Putamen (tissue), 1 donor: ENCODE results near the gene MAGEA1.
"Not testable (repeated sequence)": the region's sequence is repeated elsewhere in the genome, so short reads cannot be mapped to it uniquely, and the experiment has no call there.

ENCODE experiments used
- DNase-seq: peaks from one replicate; pipeline ENCODE4 v3.0.0-alpha.2; 2016; ENCODE audit warnings: low spot score

MAGEA1 gene, protein sequence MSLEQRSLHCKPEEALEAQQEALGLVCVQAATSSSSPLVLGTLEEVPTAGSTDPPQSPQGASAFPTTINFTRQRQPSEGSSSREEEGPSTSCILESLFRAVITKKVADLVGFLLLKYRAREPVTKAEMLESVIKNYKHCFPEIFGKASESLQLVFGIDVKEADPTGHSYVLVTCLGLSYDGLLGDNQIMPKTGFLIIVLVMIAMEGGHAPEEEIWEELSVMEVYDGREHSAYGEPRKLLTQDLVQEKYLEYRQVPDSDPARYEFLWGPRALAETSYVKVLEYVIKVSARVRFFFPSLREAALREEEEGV

GRCh38 chrX:153179131-153179530 lies at the start of gene MAGEA1:
TSS of gene MAGEA1 (plus strand) at chrX:153179284. CDS start at chrX:153182390, 3,106 bp downstream.
- no peak for DNase-seq

DNA sequence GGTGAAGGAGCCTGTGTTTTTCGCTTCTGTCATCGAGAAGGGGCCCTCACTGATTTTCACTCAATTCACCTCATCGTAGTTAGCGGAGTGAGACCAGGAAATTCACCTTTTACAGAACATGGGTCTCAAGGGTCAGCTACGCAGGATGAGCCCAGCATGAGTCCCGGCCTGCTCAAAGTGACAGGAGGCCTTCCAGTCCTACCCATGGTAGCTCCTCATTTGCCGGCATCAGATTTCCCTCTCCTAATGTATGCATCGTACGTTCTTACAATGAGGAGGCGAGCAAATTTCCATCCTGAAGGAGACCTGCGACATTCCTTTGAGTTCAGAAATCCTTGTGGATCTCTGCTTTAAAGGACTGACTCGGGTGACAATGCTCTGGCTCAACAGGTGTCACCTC lies 46.2 kb upstream of the MAGEA1 start:
- DNase-seq = not testable (repeated sequence)

DNA sequence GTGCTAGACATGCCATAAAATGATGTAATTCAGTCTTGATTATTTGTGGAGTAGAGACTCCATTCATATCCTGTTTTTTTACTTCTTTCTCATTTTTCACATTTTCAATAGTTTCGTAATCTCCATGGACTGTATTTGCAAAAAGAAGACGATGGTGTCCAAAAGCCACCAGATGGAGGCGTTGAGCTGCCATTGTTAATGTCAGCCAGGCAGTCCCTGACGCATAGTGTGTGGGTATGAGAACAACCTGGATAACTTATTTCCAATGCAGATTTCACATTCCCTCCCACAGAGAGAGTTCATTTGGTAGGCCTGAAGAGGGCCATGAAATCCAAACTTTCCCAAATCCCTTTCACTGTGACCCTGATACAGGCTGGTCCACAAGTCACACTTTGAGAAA lies 40.0 kb upstream of the MAGEA1 start:
- not testable (repeated sequence) for DNase-seq

DNA sequence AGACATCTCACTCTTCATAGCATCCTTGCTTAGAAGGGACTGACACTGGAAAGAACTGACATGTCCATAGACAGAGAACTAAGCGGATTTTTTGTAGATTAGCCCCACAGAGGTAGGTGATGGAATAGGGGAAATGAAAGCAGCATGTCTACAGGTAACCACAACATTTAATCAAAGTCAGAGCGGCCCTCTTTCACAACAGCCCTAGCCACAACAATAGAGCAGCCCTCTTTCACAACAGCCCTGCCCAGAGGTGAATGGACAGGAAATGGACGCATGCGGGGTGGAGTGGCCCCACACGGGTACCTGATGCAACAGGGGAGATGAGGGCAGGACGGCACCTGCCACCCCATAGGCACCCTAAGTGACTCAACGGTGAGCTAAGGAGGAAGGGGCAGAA lies 32.8 kb upstream of the MAGEA1 start:
- DNase-seq = not testable (repeated sequence)

DNA sequence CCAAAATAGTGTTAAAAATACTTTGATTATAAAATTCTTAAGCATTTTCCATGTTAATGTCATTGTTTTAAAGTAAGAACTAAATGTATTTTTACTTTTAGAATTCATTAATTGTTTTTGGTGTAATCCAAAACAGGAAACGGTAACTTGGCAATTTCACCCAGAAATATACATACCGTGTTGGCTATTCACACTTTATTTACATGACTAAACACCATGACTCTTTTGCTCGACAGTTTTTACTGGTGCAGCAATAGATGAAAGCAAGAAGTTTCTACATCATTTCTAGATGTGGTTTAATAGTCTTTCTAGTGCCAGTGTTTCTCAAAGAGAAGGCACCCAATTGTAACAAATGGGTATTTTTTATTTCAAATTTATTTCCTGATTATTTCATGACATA lies 25.6 kb upstream of the MAGEA1 start:
- no peak for DNase-seq

DNA sequence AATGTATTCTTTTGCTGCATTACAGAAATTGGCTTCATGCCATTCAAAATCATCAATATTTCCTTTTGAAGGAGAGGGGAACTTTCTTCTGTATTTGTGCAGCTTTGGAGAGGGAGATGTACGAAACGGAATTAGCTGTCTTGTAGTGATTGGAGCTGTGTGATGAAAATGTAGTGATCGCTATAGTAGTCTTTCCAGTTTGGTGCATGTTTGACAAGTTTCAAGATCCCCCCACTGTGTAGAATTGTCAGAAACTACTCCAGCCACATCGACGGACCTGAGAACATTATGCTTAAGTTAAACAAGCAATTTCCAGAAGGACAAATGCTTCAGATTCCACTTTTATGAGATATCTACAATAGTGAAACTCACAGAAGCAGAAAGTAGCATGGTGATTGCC lies 21.6 kb upstream of the MAGEA1 start:
- no peak for DNase-seq

DNA sequence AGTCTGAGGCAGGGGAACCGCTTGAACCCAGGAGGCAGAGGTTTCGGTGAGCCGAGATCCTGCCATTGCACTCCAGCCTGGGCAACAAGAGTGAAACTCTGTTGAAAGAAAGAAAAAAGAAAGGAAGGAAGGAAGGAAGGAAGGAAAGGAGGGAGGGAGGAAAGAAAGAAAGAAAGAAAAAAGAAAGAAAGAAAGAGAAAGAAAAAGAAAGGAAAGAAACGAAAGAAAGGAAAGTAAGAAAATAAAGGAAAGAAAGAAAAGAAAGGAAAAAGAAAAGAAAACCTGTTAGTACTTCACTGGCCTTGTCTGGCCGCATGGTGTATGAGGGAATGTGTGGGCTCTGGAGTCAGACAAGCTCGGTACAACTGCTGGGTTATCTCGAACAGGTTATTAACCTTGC lies 20.8 kb upstream of the MAGEA1 start:
- DNase-seq = no peak

- no peak for DNase-seq
These were observed 17.1 kb upstream of the MAGEA1 start for GRCh38 chrX:153161952-153162351.

DNA sequence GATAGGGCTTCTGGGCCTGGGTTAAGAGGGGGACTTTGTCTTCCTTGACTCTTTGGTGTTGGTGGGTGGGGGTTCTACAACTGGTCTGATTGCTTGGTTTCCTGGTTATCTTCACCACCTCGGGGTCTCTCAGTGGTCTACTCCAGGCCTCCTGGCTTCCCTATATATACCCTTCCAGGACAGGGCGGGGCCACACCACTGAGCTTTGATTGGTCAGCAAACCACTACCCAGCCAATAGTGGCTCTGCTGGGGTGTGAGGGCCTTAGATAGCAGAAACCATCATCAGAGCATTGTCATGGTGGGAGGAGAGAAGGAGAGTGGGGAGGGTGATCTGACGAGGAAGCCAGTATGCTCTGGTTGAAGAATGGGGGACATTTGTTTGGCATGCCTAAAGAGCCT lies 14.4 kb upstream of the MAGEA1 start:
- DNase-seq = no peak

- DNase-seq = not testable (repeated sequence)
These were observed 10.7 kb upstream of the MAGEA1 start for GRCh38 chrX:153168423-153168822.

DNA sequence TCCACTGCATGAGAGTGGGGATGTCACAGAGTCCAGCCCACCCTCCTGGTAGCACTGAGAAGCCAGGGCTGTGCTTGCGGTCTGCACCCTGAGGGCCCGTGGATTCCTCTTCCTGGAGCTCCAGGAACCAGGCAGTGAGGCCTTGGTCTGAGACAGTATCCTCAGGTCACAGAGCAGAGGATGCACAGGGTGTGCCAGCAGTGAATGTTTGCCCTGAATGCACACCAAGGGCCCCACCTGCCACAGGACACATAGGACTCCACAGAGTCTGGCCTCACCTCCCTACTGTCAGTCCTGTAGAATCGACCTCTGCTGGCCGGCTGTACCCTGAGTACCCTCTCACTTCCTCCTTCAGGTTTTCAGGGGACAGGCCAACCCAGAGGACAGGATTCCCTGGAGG lies 2.7 kb downstream of the MAGEA1 start:
- DNase-seq = no peak

DNA sequence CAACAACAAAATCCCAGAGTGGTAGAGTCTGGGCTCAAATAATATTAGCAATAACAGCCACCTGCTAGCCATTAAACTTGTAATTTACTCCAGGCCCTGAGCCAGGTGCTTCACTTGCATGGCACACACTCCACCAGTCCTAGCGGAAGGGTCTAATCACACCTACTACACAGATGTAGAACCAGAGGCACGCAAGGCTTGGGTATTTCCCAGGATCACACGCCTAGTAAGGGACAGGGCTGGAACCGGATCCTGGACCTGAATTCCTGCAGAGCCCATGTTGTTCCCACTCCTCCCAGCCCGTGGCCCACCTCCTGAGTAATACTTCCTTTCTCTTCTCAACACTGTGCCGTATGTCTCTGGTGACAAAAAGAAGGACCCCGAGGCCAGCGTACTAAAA lies 5.7 kb downstream of the MAGEA1 start:
- no peak for DNase-seq

DNA sequence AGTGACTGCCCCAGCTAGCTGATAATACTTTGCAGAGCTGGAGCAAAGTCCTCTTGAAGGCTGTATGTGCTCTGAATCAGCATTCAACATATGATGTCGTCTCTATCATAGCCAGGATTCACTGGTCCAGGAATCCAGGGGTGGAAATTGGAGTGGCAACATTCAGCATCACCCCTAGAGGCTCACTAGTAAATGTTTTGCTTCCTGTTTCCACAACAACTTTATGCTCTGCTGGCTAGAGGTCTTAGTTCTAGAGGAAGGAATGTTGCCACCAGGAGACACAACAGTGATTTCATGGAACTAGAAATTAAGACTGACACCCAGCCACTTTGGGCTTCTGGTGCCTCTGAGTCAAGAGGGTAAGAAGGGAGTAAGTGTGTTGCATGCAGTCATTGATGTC lies 11.3 kb downstream of the MAGEA1 start:
- DNase-seq = no peak

GRCh38 chrX:153200462-153200861 lies 21.4 kb downstream of the MAGEA1 start:
- no peak for DNase-seq

DNA sequence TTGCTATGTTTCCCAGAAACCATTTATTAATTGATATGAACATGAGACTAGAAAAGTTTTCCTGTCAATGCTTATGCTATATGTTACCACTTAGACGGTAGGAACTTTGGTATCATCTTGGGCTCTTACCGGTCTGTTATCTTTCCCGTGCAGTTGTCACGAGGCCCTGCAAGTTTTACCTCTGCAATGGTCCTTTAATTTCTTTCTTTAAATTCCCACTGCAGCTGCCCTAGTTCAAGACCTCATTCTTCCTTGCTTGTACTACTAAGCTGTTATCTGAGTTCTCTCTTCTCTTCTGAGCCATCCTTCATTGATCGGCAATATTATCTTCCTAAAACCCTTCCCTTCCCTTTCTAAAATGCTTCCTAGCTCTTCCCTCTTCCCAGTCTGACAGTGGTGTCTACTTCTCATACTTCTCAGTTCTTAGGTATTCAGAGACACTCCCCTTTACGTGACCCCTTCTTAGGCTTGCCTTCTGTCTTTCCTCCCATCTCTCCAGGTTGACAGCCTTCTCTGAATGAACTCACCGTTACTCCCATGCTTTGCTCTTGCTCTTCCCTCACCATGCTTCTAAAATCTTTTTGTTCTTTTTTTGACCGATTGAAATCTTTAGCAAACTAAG lies 27.5 kb downstream of the MAGEA1 start:
- DNase-seq = no peak

DNA sequence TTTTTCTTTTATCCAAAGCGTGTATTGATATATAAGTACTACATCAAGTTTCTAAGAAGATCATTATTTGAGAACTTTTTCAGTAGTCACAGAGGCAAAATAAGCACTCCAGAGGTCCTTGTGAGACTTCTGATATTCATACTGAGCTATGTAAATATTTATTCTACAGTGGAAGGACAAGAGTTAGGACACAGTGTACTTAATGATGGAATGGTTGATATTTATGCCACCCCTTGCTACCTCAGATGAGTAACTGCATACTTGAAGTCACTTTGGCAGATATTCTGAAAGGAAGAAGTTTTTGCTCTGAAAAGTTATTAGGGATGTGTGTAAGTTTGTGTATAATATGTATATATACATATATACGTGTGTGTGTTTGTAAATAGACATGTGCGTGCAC lies 30.3 kb downstream of the MAGEA1 start:
- no peak for DNase-seq

- no peak for DNase-seq
These were observed 35.9 kb downstream of the MAGEA1 start for GRCh38 chrX:153214934-153215333.

DNA sequence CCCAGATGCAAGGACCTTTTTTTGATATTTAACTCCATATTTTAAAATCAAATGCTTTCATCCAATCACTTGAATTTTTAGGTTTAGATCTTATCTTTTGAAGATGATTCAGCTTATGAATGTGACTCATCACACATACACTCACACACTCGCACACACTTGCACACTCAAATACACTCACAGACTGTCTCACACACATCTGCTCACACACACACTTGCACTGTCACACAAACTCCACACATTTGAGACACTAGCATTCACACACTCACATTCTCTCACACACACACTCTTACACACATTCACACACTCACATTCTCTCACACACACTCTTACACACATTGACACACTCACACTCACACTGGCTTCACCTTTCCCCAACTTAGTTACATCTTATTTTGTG lies 37.8 kb downstream of the MAGEA1 start:
- no peak for DNase-seq

DNA sequence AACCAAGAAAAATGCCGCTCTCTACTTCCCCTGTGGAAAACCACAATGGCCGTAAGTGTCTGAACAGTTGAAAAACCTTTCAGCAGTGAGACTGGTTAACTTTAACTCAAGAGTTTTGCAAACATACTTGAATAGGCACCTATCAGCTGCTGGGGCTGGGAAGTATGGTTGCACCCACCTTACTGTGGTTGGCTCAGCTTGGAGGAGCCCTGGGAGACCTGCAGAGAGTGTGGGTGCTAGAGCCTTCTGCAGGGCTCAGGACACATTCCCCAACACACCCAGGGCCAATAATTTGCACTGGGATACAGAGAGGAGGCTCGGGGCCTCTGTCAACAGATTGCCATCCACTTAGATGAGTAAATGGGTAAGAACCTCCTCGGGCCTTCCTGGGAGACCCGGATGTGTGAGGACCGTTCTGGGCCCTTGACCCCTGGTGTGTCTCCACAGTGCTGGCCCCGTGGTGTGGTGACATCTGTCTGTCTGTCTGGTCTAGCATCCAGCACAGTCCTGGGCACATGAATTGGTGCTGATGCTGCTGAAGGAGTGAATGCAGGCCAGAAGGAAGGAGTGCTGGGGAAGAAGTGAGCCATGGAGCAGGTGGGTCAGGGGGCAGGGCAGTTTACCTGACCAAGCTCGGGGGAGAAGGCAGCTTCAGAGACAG lies 46.5 kb downstream of the MAGEA1 start:
- DNase-seq = no peak

DNA sequence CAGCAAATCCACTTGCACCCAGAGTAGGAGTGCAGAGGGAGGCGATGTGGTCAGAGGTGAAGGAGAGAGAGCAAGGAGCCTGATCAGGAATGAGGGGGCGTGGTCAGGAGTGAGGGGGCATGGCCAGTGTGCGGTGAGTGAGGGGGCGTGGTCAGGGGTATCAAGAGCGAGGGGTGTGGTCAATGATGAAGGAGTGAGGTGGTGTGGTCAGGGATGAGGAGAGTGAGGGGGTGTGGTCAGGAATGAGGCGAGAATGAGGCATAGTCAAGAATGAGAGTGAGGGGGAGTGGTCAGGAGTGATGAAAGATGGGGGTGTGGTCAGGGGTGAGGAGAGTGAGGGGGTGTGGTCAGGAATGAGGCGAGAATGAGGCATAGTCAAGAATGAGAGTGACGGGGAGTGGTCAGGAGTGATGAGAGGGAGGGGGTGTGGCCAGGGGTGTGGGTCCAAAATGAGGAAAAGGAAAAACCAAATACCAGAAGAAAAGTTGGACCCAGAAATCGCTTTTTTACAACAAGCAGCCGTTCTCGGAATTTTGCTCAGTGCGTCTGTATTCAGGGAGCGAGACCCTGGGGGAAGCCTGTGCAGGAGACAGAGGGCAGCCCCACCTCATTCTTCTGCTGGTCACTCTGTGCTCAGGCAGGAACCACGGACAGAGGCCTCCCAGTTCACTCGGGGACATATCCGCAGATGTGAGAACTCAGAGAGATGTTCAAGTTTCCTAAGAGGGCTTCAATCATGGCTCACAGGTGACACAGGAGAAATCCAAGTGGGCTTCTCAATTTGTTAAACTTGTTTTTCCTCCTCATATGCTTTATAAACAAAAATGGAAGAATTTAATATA lies 47.5 kb downstream of the MAGEA1 start:
- no peak for DNase-seq
